ENCODE measurements around the gene MGAT4B. TPM values are rescaled to one million over a fixed set of nuclear protein-coding genes. Genes with fewer than 3 reads are reported as not detected.

The MGAT4B gene
- total RNA-seq, 4 donors from 2014 or later = 52.7 to 153 (median 91.0) TPM

- Histone ChIP-seq H3K4me3 (no peak overlapping the region), H3K27ac (no peak overlapping the region), H3K4me1 (peaks cover 0 to 38% (median 33%) of the 10 kb centered on the region in 4 donors), H3K36me3 (peaks cover 0 to 41% (median 0%) of the 10 kb centered on the region in 3 donors), H3K9me3 (no peaks in the 10 kb centered on the region), H3K27me3 (no peaks in the 10 kb centered on the region)
- TF ChIP-seq EP300 (IDR thresholded peaks at IDR 0.05) (no peak), POLR2A (IDR thresholded peaks at IDR 0.05) (no peak), CTCF (IDR thresholded peaks at IDR 0.05) (no peak)
- 91 to 95% methylated on average over 21 of the region's 21 CpGs for WGBS, 2 donors
- no peak for DNase-seq (ENCODE audit: low spot score in 2 of 2)
These were observed 9.0 kb upstream of the MGAT4B start for GRCh38 chr5:179815491-179816249.

GRCh38 chr5:179814090-179814489, 7.4 kb upstream of the MGAT4B start:
- DNase-seq (ENCODE audit: low spot score in 2 of 2) = no peak
- Histone ChIP-seq H3K27me3 (no peaks in the 10 kb centered on the region), H3K4me3 (no peak overlapping the region), H3K36me3 (peaks cover 0 to 41% (median 0%) of the 10 kb centered on the region in 3 donors), H3K9me3 (no peaks in the 10 kb centered on the region), H3K27ac (no peak overlapping the region), H3K4me1 (peaks cover 0 to 25% (median 20%) of the 10 kb centered on the region in 4 donors)
- WGBS, 2 donors = 67 to 68% methylated on average over 3 of the region's 3 CpGs
- no peak for TF ChIP-seq CTCF (IDR thresholded peaks at IDR 0.05)
- no peak for TF ChIP-seq EP300 (IDR thresholded peaks at IDR 0.05)
- no peak for TF ChIP-seq POLR2A (IDR thresholded peaks at IDR 0.05)

- Histone ChIP-seq H3K36me3 (peaks cover 0 to 41% (median 0%) of the 10 kb centered on the region in 3 donors), H3K4me3 (no peak overlapping the region), H3K9me3 (no peaks in the 10 kb centered on the region), H3K27ac (no peak overlapping the region), H3K27me3 (no peaks in the 10 kb centered on the region), H3K4me1 (peaks cover 0 to 21% (median 13%) of the 10 kb centered on the region in 4 donors)
- TF ChIP-seq EP300 (IDR thresholded peaks at IDR 0.05) (no peak), CTCF (IDR thresholded peaks at IDR 0.05) (no peak), POLR2A (IDR thresholded peaks at IDR 0.05) (no peak)
- DNase-seq (ENCODE audit: low spot score in 2 of 2) = no peak
- 94 to 96% methylated on average over 5 of the region's 5 CpGs for WGBS, 2 donors
These were observed 6.4 kb upstream of the MGAT4B start for GRCh38 chr5:179812997-179813607.

- DNase-seq (ENCODE audit: low spot score in 2 of 2) = no peak
- Histone ChIP-seq H3K4me3 (no peak overlapping the region), H3K4me1 (peaks cover 0 to 23% (median 14%) of the 10 kb centered on the region in 4 donors), H3K36me3 (peaks cover 0 to 41% (median 0%) of the 10 kb centered on the region in 3 donors), H3K27ac (no peak overlapping the region), H3K9me3 (no peaks in the 10 kb centered on the region), H3K27me3 (no peaks in the 10 kb centered on the region)
- 95% methylated on average over 26 to 27 of the region's 27 CpGs for WGBS, 2 donors
- TF ChIP-seq POLR2A (IDR thresholded peaks at IDR 0.05) (no peak), CTCF (IDR thresholded peaks at IDR 0.05) (no peak), EP300 (IDR thresholded peaks at IDR 0.05) (no peak)
These were observed 5.6 kb upstream of the MGAT4B start for GRCh38 chr5:179812135-179812825.

Measured in tibial nerve (tissue), 4 donors.